Stimulated activated CD4-positive, alpha-beta T cell treated with anti-CD3 and anti-CD28 coated beads, Interleukin-12 subunit alpha, Interleukin-12 subunit beta, amount 100 ng/mL, for 24 hours (primary cell): ENCODE measurements around the gene NUDCD3.

Experiments
- DNase-seq, 2 experiments: peaks; one replicate each; pipeline ENCODE4 v3.0.0-alpha.2; 2020; ENCODE audit warnings: low read depth in 2 of 2

Gene NUDCD3

GRCh38 chr7:44490351-44491200 lies at the start of gene NUDCD3:
NUDCD3 (minus strand) TSS chr7:44490658; CDS start chr7:44490600, 58 bp downstream.
- DNase-seq = peak; percentile 65 to 72

GRCh38 chr7:44539669-44540506 lies 49.4 kb upstream of the NUDCD3 start:
- DNase-seq = no peak

- DNase-seq = no peak
These were observed 48.6 kb upstream of the NUDCD3 start for GRCh38 chr7:44538798-44539668.

- no peak for DNase-seq
These were observed 47.8 kb upstream of the NUDCD3 start for GRCh38 chr7:44538093-44538797.

GRCh38 chr7:44537442-44537841 lies 47.0 kb upstream of the NUDCD3 start:
- no peak for DNase-seq

GRCh38 chr7:44536090-44536489 lies 45.6 kb upstream of the NUDCD3 start:
- no peak for DNase-seq

GRCh38 chr7:44535348-44536064 lies 45.0 kb upstream of the NUDCD3 start:
- DNase-seq = no peak

GRCh38 chr7:44534501-44534900 lies 44.0 kb upstream of the NUDCD3 start:
- DNase-seq = peak; percentile 13 to 41

GRCh38 chr7:44534087-44534486 lies 43.6 kb upstream of the NUDCD3 start:
- no peak for DNase-seq

- no peak for DNase-seq
These were observed 43.0 kb upstream of the NUDCD3 start for GRCh38 chr7:44533301-44534055.

- DNase-seq = no peak
These were observed 41.2 kb upstream of the NUDCD3 start for GRCh38 chr7:44531421-44532380.

GRCh38 chr7:44530990-44531389 lies 40.5 kb upstream of the NUDCD3 start:
- DNase-seq = no peak

GRCh38 chr7:44524811-44525388 lies 34.4 kb upstream of the NUDCD3 start:
- no peak for DNase-seq

GRCh38 chr7:44522315-44522714 lies 31.9 kb upstream of the NUDCD3 start:
- DNase-seq = no peak

GRCh38 chr7:44521347-44522095 lies 31.1 kb upstream of the NUDCD3 start:
- no peak for DNase-seq

- no peak for DNase-seq
These were observed 30.1 kb upstream of the NUDCD3 start for GRCh38 chr7:44520574-44520973.

- DNase-seq = no peak
These were observed 29.1 kb upstream of the NUDCD3 start for GRCh38 chr7:44519546-44519945.
